H54 (cell line): ENCODE results near the gene PPP2R5D.
A peak's percentile ranks its signal among the peaks of the same experiment; 100 is the strongest.

Experiments
- DNase-seq: peaks from one replicate; pipeline ENCODE4 v3.0.0; 2011; ENCODE audit warnings: low spot score, mixed read lengths; ENCODE audit not compliant: insufficient read length
- FAIRE-seq: peaks from 3 replicates; lab custom pipeline; 2011; peaks lifted over from hg19 to GRCh38; lab: Jason Lieb, UNC
- POLR2A ChIP-seq: IDR thresholded peaks from 2 replicates; pipeline ENCODE4 v1.6.1; 2011; ENCODE audit warnings: low read depth, mild to moderate bottlenecking, low read length

Gene PPP2R5D

GRCh38 chr6:43016943-43017334 is 32.6 kb downstream of the PPP2R5D start:
- TF ChIP-seq POLR2A = no peak
- DNase-seq (no peak), FAIRE-seq (no peak)

DNA sequence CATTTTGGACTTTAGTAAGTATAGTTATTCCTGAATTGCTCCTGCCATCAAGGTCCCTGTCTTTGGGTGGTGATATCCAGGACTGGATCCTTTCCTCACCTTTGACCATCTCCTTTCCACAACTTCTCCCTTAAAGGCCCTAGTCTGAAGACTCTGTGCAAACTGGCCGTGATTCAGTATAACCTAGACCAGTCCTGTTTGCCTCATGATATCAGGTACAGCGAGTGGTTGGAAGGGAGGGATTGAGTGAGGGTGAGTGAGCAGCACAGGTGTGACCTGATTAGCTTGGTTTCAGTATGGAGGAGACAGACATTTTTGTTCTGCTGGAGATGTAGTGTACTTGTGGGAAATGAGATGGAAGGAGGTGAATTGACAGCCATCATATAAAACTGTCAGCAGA is 34.8 kb downstream of the PPP2R5D start:
- FAIRE-seq (no peak), DNase-seq (no peak)
- no peak for TF ChIP-seq POLR2A

DNA sequence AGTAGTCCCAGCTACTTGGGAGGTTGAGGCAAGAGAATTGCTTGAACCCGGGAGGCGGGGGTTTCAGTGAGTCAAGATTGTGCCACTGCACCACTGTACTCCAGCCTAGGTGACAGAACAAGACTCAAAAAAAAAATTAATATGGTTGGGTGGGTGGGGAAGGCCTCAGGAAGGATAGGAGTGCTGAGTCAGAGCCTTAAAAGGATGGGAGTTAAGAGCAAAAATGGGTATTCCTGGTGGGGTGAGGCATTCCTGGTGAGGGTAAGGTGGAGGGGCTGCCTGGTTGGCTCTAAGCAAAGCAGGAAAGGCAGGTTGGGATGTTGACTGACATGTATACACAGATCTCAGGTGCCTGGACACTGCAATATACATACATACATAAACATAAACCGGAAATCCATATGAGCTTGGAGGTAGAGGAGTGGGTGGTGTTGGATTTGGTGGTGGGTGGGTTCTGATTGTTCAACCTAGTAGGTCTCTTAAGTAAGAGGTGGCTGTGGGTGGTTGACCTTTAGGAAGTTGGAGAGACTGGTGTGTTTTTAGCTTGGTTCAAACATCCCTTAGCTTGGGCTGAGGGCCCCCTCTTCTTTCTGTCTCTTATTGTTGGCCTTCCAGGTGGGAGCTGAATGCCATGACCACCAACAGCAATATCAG is 35.8 kb downstream of the PPP2R5D start:
- DNase-seq (no peak), FAIRE-seq (no peak)
- no peak for TF ChIP-seq POLR2A

- no peak for TF ChIP-seq POLR2A
- FAIRE-seq (no peak), DNase-seq (peak; percentile 47)
Observed at GRCh38 chr6:43020847-43021246, 36.5 kb downstream of the PPP2R5D start.

DNA sequence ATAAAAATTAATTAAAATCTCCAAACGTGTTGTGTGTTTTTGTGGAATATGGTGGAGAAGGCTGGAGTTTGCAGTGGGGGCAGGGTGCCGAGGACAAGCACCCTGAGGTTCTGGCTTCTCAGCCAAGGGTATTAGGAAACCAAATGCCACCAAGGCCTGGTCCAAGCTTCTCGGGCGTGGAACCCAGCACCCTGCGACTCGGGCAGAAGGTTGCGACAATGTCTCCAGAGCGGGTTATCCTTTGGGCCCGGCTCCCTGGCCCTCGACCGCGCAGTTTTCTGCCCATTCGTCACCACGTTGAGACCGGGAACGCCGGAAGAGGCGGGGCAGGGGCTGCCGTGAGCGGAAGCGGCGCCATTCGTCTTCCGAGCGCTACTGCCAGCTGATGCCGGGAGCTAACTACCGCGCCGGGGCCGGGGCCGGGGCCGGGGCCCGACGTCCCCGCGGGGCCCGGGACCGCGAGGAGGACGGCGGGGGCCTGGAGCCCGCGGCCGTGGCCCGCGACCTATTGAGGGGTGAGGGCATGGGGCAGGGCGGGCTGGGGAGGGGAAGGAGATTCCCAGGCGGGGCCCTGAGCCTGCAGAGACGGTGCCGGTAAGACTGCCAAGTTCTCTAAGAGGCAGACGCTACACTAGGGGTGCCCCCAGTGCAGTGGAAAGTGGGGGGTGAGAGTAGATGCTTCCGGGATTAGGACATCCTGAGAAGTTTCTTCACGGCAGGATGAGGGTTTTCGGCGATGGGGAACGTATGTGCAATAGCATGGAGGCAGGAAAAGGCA is 37.1 kb downstream of the PPP2R5D start, which contains the start of gene RRP36:
Gene RRP36 (plus strand): TSS at position 354 of the 778 bp plus-strand sequence. CDS start 32 bp downstream, at position 386.
- FAIRE-seq (no peak), DNase-seq (peak; percentile 87)
- peak; percentile 51; the same call in 1 of the 2 replicates for TF ChIP-seq POLR2A

DNA sequence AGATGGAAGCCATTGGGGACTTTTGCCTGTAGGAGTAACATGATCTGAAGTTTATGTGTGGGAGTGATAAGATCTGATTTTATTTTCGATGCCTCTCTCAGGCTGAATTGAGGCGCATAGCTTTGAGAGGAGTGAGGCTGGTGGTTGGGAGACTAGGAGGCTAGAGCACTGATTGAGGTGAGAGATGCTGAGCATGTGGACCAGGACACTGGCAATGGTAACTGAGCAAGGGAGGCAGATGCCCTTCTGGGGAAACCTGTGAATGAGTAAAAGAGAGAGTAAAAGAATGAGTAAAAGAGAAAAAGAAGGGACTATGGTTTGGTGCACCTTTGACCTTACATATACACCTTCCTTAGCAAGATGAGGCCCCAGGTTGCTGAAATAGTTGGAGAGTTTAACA is 40.1 kb downstream of the PPP2R5D start:
- TF ChIP-seq POLR2A = no peak
- DNase-seq (no peak), FAIRE-seq (no peak)

DNA sequence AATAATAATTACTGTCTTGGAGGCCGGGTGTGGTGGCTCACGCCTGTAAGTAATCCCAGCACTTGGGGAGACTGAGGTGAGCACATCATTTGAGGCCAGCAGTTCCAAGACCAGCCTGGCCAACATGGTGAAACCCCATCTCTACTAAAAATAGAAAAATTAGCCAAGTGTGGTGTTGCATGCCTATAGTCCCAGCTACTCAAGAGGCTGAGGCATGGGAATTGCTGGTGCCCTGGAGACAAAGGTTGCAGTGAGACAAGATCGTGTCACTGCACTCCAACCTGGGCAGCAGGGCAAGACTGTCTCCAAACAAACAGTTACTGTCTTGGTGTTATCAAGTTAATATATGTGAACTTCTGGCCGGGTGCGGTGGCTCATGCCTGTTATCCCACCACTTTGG is 42.0 kb downstream of the PPP2R5D start:
- TF ChIP-seq POLR2A = no peak
- no peak for FAIRE-seq
- no peak for DNase-seq

- FAIRE-seq (no peak), DNase-seq (no peak)
- TF ChIP-seq POLR2A = no peak
Observed at GRCh38 chr6:43029120-43029519, 44.8 kb downstream of the PPP2R5D start.

DNA sequence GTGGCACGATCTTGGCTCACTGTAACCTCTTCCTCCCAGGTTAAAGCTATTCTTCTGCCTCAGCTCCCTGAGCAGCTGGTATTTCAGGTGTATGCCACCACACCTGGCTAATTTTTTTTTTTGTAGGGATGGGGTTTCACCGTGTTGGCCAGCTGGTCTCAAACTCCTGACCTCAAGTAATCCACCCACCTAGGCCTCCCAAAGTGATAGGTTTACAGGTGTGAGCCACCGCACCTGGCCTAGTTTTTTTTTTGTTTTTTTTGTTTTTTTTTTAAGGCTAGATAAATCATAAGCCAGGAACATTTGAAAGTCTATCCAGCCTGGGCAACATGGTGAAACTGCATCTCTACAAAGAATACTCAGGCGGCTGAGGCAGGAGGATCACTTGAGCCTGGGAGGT is 48.0 kb downstream of the PPP2R5D start:
- no peak for TF ChIP-seq POLR2A
- FAIRE-seq = no peak

DNA sequence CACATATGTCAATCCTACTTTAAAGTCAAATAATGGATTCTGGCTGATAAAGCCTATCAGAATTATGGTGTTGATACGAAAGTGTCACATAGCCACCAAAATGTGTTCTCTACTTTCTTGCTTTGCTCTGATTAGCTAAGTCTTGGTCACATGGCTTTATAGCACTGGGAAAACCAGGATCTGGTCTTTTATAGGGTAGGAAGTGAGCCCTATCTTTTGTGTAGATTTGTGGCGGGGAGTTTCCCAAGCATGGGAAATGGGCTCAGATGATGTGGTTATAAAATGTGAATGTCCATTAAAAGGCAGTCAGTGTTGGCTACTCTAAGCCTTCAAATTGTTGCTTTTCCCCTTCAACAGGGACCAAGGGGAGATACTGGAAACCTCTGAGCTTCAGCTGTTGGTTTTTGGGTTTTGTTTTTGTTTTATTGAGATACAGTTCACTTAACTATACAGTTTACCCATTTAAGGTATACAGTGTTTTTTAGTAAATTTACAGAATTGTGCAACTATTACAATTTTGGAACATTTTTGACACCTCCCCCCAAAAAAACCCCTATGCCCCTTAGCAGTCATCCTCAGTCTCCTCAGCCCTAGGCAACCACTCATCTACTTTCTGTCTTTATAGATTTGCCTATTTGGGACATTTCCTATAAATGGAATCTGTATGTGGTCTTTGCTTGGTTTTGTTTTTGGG is 49.3 kb downstream of the PPP2R5D start:
- no peak for TF ChIP-seq POLR2A
- no peak for DNase-seq
- no peak for FAIRE-seq

More for the DNA sequence above, 48.0 kb downstream of the PPP2R5D start:
- DNase-seq = no peak

GRCh38 chr6:43034190-43034525 is 49.8 kb downstream of the PPP2R5D start:
- TF ChIP-seq POLR2A = no peak
- FAIRE-seq (no peak), DNase-seq (no peak)

GRCh38 chr6:43035495-43036194 is 51.3 kb downstream of the PPP2R5D start:
- no peak for TF ChIP-seq POLR2A
- FAIRE-seq (no peak), DNase-seq (no peak)

DNA sequence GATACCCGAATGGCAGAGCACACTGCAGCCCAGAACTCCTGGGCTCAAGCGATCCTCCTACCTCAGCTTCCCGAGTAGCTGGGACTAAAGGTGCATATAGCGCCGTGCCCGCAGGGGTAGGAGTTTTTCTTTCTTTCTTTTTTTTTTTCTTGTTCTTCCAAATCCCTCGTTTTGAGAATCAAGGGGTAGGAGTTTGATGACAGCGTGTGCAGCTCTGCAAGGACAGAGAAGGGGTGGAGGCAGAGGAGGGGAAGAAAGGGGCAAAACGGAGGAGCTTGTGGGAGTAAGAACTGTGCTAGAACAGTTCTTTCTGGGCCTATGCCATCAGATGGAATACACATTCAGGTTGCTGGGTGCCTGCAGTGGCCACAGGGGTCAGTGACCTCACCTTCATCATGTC is 52.3 kb downstream of the PPP2R5D start:
- DNase-seq = no peak
- no peak for TF ChIP-seq POLR2A
- FAIRE-seq = no peak

DNA sequence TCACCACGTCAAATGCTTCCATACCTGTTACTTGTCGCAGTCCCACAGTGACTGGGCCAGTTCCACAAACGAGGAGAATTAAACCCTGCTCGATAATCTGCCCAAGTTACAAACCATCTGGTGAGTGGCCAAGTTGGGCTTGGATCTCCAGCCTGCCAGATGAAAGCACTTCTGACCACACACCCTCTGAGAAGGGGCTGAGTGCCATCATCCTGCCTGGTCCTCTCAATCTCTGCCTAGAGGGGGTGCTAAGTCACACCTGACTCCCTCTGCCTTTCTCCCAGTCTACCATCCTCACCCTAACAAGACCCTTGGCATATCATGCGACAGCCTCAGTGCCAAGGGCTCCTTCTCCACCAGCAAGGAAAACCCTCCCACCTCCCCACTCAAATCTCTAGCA is 52.8 kb downstream of the PPP2R5D start:
- DNase-seq (no peak), FAIRE-seq (no peak)
- no peak for TF ChIP-seq POLR2A
